Limb (tissue), 2 donors: Measurements from ENCODE around the gene DYNC1H1.
A peak's percentile ranks its signal among the peaks of the same experiment; 100 is the strongest.

Source experiments
- DNase-seq, 2 donors: peaks; one replicate each; pipeline ENCODE4 v3.0.0-alpha.2; 2016; ENCODE audit errors: extremely low spot score in 2 of 2

The DYNC1H1 gene

GRCh38 chr14:101964297-101965180 lies at the start of gene DYNC1H1:
DYNC1H1 (plus strand) TSS chr14:101964573; CDS start chr14:101964692, 119 bp downstream.
- peak; percentile 94 to 97 for DNase-seq

GRCh38 chr14:101915871-101916815 lies 48.2 kb upstream of the DYNC1H1 start:
- DNase-seq: no peak

- no peak for DNase-seq
These were observed 47.5 kb upstream of the DYNC1H1 start for GRCh38 chr14:101916816-101917412.

- DNase-seq: no peak
These were observed 46.9 kb upstream of the DYNC1H1 start for GRCh38 chr14:101917413-101918017.

- DNase-seq: no peak
These were observed 46.0 kb upstream of the DYNC1H1 start for GRCh38 chr14:101918065-101918989.

- DNase-seq: no peak
These were observed 44.1 kb upstream of the DYNC1H1 start for GRCh38 chr14:101920271-101920670.

- DNase-seq: no peak
These were observed 41.5 kb upstream of the DYNC1H1 start for GRCh38 chr14:101922866-101923265.

- no peak for DNase-seq
These were observed 39.2 kb upstream of the DYNC1H1 start for GRCh38 chr14:101925152-101925551.

GRCh38 chr14:101926085-101926484 lies 38.3 kb upstream of the DYNC1H1 start:
- no peak for DNase-seq

- DNase-seq: no peak
These were observed 37.8 kb upstream of the DYNC1H1 start for GRCh38 chr14:101926620-101927019.

GRCh38 chr14:101927859-101928258 lies 36.5 kb upstream of the DYNC1H1 start:
- peak; percentile 59 to 73 for DNase-seq

GRCh38 chr14:101928415-101928841 lies 35.9 kb upstream of the DYNC1H1 start:
- no peak for DNase-seq

- DNase-seq: no peak
These were observed 35.3 kb upstream of the DYNC1H1 start for GRCh38 chr14:101929096-101929495.

GRCh38 chr14:101929946-101930345 lies 34.4 kb upstream of the DYNC1H1 start:
- DNase-seq: no peak

GRCh38 chr14:101932673-101933072 lies 31.7 kb upstream of the DYNC1H1 start:
- no peak for DNase-seq

- no peak for DNase-seq
These were observed 31.2 kb upstream of the DYNC1H1 start for GRCh38 chr14:101933209-101933608.

GRCh38 chr14:101934601-101935150 lies 29.7 kb upstream of the DYNC1H1 start:
- no peak for DNase-seq

- no peak for DNase-seq
These were observed 26.2 kb upstream of the DYNC1H1 start for GRCh38 chr14:101937926-101938767.

- no peak for DNase-seq
These were observed 24.7 kb upstream of the DYNC1H1 start for GRCh38 chr14:101939646-101940170.
